ENCODE results near the gene KCNT1.

DNA sequence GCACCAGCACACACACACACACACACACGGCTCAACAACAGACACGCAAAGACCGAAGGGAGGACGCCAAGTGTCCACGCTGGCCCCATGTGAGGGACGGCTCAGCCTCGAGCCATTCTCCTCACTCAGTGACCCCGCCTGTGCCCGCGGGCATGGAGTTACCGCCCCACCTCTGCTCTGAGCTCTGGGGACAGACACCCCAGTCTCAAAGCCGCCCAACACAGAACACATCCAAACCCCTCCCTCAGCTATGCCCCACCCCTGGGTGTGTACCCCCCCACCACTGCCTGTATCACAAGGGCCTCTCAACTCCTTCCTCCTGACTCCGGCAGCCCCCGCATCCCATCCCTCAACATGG lies 124.2 kb downstream of the KCNT1 start:
- TF ChIP-seq, protein P1, sequence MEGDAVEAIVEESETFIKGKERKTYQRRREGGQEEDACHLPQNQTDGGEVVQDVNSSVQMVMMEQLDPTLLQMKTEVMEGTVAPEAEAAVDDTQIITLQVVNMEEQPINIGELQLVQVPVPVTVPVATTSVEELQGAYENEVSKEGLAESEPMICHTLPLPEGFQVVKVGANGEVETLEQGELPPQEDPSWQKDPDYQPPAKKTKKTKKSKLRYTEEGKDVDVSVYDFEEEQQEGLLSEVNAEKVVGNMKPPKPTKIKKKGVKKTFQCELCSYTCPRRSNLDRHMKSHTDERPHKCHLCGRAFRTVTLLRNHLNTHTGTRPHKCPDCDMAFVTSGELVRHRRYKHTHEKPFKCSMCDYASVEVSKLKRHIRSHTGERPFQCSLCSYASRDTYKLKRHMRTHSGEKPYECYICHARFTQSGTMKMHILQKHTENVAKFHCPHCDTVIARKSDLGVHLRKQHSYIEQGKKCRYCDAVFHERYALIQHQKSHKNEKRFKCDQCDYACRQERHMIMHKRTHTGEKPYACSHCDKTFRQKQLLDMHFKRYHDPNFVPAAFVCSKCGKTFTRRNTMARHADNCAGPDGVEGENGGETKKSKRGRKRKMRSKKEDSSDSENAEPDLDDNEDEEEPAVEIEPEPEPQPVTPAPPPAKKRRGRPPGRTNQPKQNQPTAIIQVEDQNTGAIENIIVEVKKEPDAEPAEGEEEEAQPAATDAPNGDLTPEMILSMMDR (IDR thresholded peaks at IDR 0.05), result no peak
- TF ChIP-seq POLR2A (IDR thresholded peaks at IDR 0.05), result no peak
